ENCODE data around the gene LIN37.
"Not testable (repeated sequence)": the region's sequence is repeated elsewhere in the genome, so short reads cannot be mapped to it uniquely, and the experiment has no call there.

LIN37 gene

GRCh38 chr19:35754370-35755130, 6.2 kb downstream of the LIN37 start:
- no peak for FAIRE-seq

GRCh38 chr19:35755131-35755549, 6.8 kb downstream of the LIN37 start:
- FAIRE-seq = no peak

GRCh38 chr19:35755550-35756376, 7.4 kb downstream of the LIN37 start:
- FAIRE-seq = no peak

- no peak for FAIRE-seq
These were observed 8.2 kb downstream of the LIN37 start, which contains the start of gene HSPB6 for GRCh38 chr19:35756377-35757230. TSS of gene HSPB6 (minus strand) at chr19:35757029. CDS start at chr19:35757008, 21 bp downstream.

GRCh38 chr19:35757231-35757748, 8.9 kb downstream of the LIN37 start:
- no peak for FAIRE-seq

GRCh38 chr19:35757749-35758608, 9.6 kb downstream of the LIN37 start, which contains the start of gene PROSER3:
TSS of gene PROSER3 (plus strand) at chr19:35758176. CDS start at chr19:35758216, 40 bp downstream.
- peak; percentile 99 for FAIRE-seq

- FAIRE-seq = no peak
These were observed 11.3 kb downstream of the LIN37 start for GRCh38 chr19:35759697-35760096.

- FAIRE-seq = no peak
These were observed 12.5 kb downstream of the LIN37 start for GRCh38 chr19:35760711-35761349.

GRCh38 chr19:35764432-35765315, 16.3 kb downstream of the LIN37 start:
- FAIRE-seq = no peak

GRCh38 chr19:35766571-35767104, 18.3 kb downstream of the LIN37 start:
- no peak for FAIRE-seq

GRCh38 chr19:35767288-35768081, 19.1 kb downstream of the LIN37 start:
- FAIRE-seq = no peak

- FAIRE-seq = no peak
These were observed 19.7 kb downstream of the LIN37 start for GRCh38 chr19:35768082-35768421.

- not testable (repeated sequence) for FAIRE-seq
These were observed 24.0 kb downstream of the LIN37 start for GRCh38 chr19:35772362-35772761.

- no peak for FAIRE-seq
These were observed 24.8 kb downstream of the LIN37 start for GRCh38 chr19:35773020-35773806.

GRCh38 chr19:35774274-35775045, 26.1 kb downstream of the LIN37 start:
- FAIRE-seq = no peak

- no peak for FAIRE-seq
These were observed 26.6 kb downstream of the LIN37 start for GRCh38 chr19:35775046-35775297.

- FAIRE-seq = peak; percentile 13
These were observed 27.1 kb downstream of the LIN37 start, which contains the start of gene ARHGAP33 for GRCh38 chr19:35775298-35776101. TSS of gene ARHGAP33 (plus strand) at chr19:35775564. CDS start at chr19:35775659, 95 bp downstream.

All from islet of Langerhans (tissue), 1 donor.